Mucosa of descending colon (tissue), 3 donors: ENCODE results near the gene REST. TPM values are rescaled to one million over a fixed set of nuclear protein-coding genes. Genes with fewer than 3 reads are reported as not detected.
"Not testable (repeated sequence)": the region's sequence is repeated elsewhere in the genome, so short reads cannot be mapped to it uniquely, and the experiment has no call there.

Experiments used
- ATAC-seq: fragments of 200-7000 bp; cut with Tn5 transposase; one replicate; pipeline ENCODE4 v1.9.1; 2020; ENCODE audit warnings: mild to moderate bottlenecking, moderate library complexity
- DNase-seq, 3 donors: peaks; one replicate each; pipeline ENCODE4 v3.0.0-alpha.2; 2020
- H3K36me3 ChIP-seq: fragments of 200-600 bp; one replicate; pipeline ENCODE4 v1.8.0; 2021; ENCODE audit warnings: low read depth, mild to moderate bottlenecking
- H3K4me1 ChIP-seq: fragments of 200-600 bp; one replicate; pipeline ENCODE4 v1.8.0; 2021; ENCODE audit warnings: low read depth, mild to moderate bottlenecking
- H3K4me3 ChIP-seq: fragments of 200-600 bp; one replicate; pipeline ENCODE4 v1.8.0; 2021; ENCODE audit warnings: mild to moderate bottlenecking
- H3K9me3 ChIP-seq: fragments of 200-600 bp; one replicate; pipeline ENCODE4 v1.8.0; 2021; ENCODE audit warnings: mild to moderate bottlenecking
- intact Hi-C, 2 donors: fragments of 100-400 bp; cut with DNase I in 1 of 2; cut with micrococcal nuclease in 1 of 2; formaldehyde crosslinking; loops; one replicate each; pipeline versions ENCODE4 v1.11.0 to v1.11.1; 2022; cut with DNase I, micrococcal nuclease
- total RNA-seq, 3 donors: library from RNA; stranded (reverse); fragmentation: NEBNext Ultra II Directional in 2 of 3; extraction: Animal tissue kit (Norgen Biotek cat#: 25700) in 2 of 3; gene quantifications; one replicate each; pipeline versions ENCODE4 v1.2.1 to v1.2.4, GENCODE V29; 2021 to 2023
- TF ChIP-seq, protein P1 (sequence below): fragments of 200-600 bp; IDR thresholded peaks from one replicate; pipeline ENCODE4 v1.8.0; 2022; ENCODE audit warnings: antibody characterized with exemption, mild to moderate bottlenecking
- donor health status: DM: no; HTN: no; CAD: no; lungs with moderate emphysema.
- donor health status: DM: no; HTN: no; CAD: no.
- donor health status: DM: no; HTN: yes; CAD: no.

The REST gene
- total RNA-seq, 3 donors from 2014 or later: 26.8 to 37.6 (median 28.4) TPM

DNA sequence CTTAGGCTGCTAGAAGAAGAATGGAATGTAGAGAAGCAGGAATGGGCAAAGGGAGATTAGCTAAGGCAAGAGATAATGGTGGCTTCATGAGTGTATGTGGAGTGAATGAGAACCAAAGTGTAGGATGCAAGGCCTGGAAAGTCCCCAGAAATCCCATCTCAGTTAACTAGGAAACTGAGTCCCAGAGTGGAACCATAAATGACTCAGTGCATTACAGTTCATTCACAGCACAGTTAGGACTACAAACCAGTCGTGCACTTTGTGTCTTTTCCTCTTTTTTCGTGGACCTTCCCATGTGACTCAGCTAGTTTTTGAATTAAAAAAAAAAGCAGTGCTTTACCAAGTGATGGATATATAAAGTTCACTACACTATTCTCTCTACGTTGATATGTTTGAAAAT lies 27.7 kb upstream of the REST start:
- TF ChIP-seq, protein P1, sequence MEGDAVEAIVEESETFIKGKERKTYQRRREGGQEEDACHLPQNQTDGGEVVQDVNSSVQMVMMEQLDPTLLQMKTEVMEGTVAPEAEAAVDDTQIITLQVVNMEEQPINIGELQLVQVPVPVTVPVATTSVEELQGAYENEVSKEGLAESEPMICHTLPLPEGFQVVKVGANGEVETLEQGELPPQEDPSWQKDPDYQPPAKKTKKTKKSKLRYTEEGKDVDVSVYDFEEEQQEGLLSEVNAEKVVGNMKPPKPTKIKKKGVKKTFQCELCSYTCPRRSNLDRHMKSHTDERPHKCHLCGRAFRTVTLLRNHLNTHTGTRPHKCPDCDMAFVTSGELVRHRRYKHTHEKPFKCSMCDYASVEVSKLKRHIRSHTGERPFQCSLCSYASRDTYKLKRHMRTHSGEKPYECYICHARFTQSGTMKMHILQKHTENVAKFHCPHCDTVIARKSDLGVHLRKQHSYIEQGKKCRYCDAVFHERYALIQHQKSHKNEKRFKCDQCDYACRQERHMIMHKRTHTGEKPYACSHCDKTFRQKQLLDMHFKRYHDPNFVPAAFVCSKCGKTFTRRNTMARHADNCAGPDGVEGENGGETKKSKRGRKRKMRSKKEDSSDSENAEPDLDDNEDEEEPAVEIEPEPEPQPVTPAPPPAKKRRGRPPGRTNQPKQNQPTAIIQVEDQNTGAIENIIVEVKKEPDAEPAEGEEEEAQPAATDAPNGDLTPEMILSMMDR: no peak
- ATAC-seq (no peak), DNase-seq (no peak)
- Histone ChIP-seq H3K4me3 (no peak overlapping the region), H3K9me3 (peaks cover 2% of the 10 kb centered on the region), H3K36me3 (no peaks in the 10 kb centered on the region), H3K4me1 (no peaks in the 10 kb centered on the region)
- intact Hi-C loops: no loop called here

DNA sequence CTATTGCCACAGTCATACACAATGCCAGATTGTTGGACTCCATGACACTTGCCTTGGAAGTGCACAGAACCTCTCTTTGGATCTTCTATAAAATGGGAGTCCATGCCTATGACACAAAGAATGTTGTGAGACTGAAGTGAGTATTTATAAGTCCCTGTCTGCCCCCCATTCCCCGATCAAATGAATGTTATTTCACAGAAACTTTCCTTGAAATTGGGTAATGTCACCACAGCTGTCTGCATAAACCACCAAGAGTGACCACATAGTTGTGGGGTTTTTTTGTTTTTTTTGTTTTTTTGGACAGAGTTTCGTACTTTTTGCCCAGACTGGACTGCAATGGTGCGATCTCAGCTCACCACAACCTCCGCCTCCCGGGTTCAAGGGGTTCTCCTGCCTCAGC lies 27.1 kb upstream of the REST start:
- H3K4me3 ChIP-seq: no peak overlapping the region
- TF ChIP-seq, protein P1: no peak
- DNase-seq (no peak), ATAC-seq (no peak)
- H3K36me3 ChIP-seq: no peaks in the 10 kb centered on the region
- H3K4me1 ChIP-seq: no peaks in the 10 kb centered on the region
- intact Hi-C loops: no loop called here
- peaks cover 2% of the 10 kb centered on the region for H3K9me3 ChIP-seq

DNA sequence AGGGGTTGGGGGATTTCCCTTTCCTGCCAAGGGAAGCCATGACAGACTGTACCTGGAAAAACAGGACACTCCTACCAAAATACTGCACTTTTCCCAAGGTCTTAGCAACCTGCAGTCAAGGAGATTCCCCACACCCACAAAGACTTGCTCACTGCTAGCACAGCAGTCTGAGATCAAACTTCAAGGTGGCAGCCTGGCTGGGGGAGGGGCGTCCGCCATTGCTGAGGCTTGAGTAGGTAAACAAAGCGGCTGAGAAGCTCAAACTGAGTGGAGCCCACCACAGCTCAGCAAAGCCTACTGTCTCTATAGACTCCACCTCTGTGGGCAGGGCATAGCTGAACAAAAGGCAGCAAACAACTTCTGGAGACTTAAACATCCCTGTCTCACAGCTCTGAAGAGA lies 23.2 kb upstream of the REST start:
- H3K4me1 ChIP-seq, DNase-seq, H3K9me3 ChIP-seq, H3K4me3 ChIP-seq, ATAC-seq, intact Hi-C loops, H3K36me3 ChIP-seq: not testable (repeated sequence)

DNA sequence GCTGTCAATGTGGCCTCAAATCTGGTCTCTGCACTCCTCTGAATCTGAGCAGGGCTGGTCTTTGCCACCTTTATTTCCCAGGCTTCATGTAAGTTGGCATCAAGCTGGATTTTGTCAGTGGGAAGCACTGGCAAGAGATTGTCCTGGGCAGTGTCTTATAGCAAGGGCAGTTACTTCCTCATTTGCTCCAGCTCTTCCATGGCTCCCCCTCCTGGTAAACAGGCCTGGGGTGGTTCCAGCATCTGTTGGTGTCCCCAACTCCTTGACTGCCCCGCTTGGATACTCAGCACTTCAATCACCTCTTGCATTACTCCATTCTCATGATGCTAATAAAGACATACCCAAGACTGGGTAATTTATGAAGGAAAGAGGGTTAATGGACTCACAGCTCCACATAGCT lies 15.0 kb upstream of the REST start:
- DNase-seq (no peak), ATAC-seq (no peak)
- H3K4me3 ChIP-seq: no peak overlapping the region
- intact Hi-C loops: no loop called here
- H3K4me1 ChIP-seq: no peaks in the 10 kb centered on the region
- TF ChIP-seq, protein P1: no peak
- H3K36me3 ChIP-seq: no peaks in the 10 kb centered on the region
- no peaks in the 10 kb centered on the region for H3K9me3 ChIP-seq

DNA sequence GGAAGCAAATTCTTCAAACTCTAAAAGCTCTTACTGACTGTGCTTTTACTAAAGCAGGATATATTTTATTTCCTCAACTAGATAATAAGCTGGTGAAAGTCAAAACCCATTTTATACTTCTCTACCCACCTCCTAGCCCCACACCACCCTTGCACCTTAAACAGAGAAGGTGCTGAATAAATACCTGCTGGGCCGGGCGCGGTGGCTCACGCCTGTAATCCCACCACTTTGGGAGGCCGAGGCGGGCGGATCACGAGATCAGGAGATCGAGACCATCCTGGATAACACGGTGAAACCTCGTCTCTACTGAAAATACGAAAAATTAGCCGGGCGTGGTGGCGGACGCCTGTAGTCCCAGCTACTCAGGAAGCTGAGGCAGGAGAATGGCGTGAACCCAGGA lies 9.9 kb upstream of the REST start:
- H3K4me1 ChIP-seq, intact Hi-C loops, ATAC-seq, H3K4me3 ChIP-seq, H3K36me3 ChIP-seq, H3K9me3 ChIP-seq, DNase-seq: not testable (repeated sequence)

DNA sequence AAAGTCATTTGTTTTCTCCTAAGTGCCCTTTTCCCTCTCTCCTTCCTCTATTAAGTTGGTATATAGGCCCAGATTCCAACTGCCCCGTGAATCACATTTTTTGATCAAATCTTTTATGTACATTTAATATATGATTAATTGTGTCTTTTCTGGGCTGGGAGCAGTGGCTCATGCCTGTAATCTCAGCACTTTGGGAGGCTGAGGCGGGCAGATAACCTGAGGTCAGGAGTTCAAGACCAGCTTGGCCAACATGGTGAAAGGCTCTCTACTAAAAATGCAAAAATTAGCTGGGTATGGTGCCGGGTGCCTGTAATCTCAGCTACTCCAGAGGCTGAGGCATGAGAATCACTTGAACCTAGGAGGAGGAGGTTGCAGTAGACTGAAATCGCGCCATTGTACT lies 7.5 kb upstream of the REST start:
- H3K9me3 ChIP-seq, ATAC-seq, H3K4me1 ChIP-seq, DNase-seq, H3K4me3 ChIP-seq, H3K36me3 ChIP-seq: not testable (repeated sequence)
- intact Hi-C loops: loop anchor here in 1 of 2 donors (10.0 kb wide), 1 partner anchor 215 kb away; the partner anchor contains the start of gene IGFBP7

DNA sequence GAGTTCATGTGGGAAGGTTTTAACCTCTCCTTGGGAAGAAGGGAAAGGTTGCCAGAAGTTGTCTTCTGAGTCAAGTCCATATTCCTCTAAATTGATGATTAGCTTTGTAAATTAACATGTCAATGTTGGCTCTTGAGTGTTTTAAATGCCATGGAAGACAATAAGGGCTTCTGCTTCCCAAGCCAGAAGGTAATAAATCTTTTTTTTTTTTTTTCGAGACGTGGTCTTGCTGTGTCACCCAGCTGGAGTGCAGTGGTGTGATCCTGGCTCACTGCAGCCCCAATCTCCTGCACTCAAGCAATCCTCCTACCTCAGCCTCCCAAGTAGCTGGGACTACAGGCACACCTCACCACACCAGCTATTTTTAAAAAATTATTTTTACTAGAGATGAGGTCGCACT lies 5.0 kb upstream of the REST start:
- no peaks in the 10 kb centered on the region for H3K9me3 ChIP-seq
- no peaks in the 10 kb centered on the region for H3K36me3 ChIP-seq
- TF ChIP-seq, protein P1: no peak
- intact Hi-C loops: loop anchor here in 1 of 2 donors (10.0 kb wide), 1 partner anchor 212 kb away; the partner anchor contains the start of gene IGFBP7
- no peak overlapping the region for H3K4me3 ChIP-seq
- H3K4me1 ChIP-seq: no peaks in the 10 kb centered on the region
- ATAC-seq (no peak), DNase-seq (no peak)
